Calu3 (cell line): ENCODE measurements around the gene LAMP1. TPM values are rescaled to one million over a fixed set of nuclear protein-coding genes. Genes with fewer than 3 reads are reported as not detected.
"Not testable (repeated sequence)": the region's sequence is repeated elsewhere in the genome, so short reads cannot be mapped to it uniquely, and the experiment has no call there.

Experiments
- BruUV-seq: library from RNA; stranded (reverse); fragments of 400-500 nt; replicated peaks from 2 replicates; lab custom pipeline; 2021; lab: Mats Ljungman, UMichigan
- CTCF ChIA-PET: fragments of 300-600 bp; sonication (Branson Sonifier 250); formaldehyde crosslinking; loops from one replicate; lab custom pipeline; 2022; ENCODE audit warnings: antibody characterized with exemption; lab: Charles Lee
- DNase-seq: peaks from one replicate; pipeline ENCODE4 v3.0.0; 2022
- H3K27ac Mint-ChIP-seq: one replicate; pipeline ENCODE4 v1.8.0; 2022; ENCODE audit warnings: mixed read lengths; ENCODE audit not compliant: unreplicated experiment
- H3K27me3 Mint-ChIP-seq: one replicate; pipeline ENCODE4 v1.8.0; 2022; ENCODE audit warnings: mixed read lengths; ENCODE audit not compliant: unreplicated experiment
- H3K36me3 Mint-ChIP-seq: one replicate; pipeline ENCODE4 v1.8.0; 2022; ENCODE audit warnings: mild to moderate bottlenecking, moderate library complexity, mixed read lengths; ENCODE audit not compliant: insufficient read depth, unreplicated experiment
- H3K4me1 Mint-ChIP-seq: one replicate; pipeline ENCODE4 v1.8.0; 2022; ENCODE audit warnings: mild to moderate bottlenecking, low read depth, mixed read lengths; ENCODE audit not compliant: unreplicated experiment
- H3K4me3 Mint-ChIP-seq: one replicate; pipeline ENCODE4 v1.8.0; 2022; ENCODE audit warnings: mild to moderate bottlenecking, low read depth, moderate library complexity, mixed read lengths; ENCODE audit not compliant: unreplicated experiment
- H3K9me3 Mint-ChIP-seq: one replicate; pipeline ENCODE4 v1.8.0; 2022; ENCODE audit warnings: low read depth, mixed read lengths; ENCODE audit not compliant: unreplicated experiment
- CTCF ChIP-seq: fragments of 200-600 bp; IDR thresholded peaks from one replicate; pipeline ENCODE4 v1.8.0; 2022; ENCODE audit warnings: antibody characterized with exemption; ENCODE audit not compliant: unreplicated experiment
- intact Hi-C: fragments of 100-400 bp; cut with micrococcal nuclease; formaldehyde crosslinking; loops from one replicate; pipeline ENCODE4 v1.10.0; 2022; ENCODE audit not compliant: unreplicated experiment
- microRNA-seq: library from miRNA; unstranded; fragments of <30 nt; microRNA quantifications from one replicate; pipeline ENCODE4 v1.2.0, GENCODE V29; 2022
- total RNA-seq: library from RNA; stranded (reverse); gene quantifications from 2 replicates; pipeline ENCODE4 v1.2.3, GENCODE V29; 2022

LAMP1 gene
- total RNA-seq, 1 experiment from 2014 or later: 70.7 TPM

- no peak for TF ChIP-seq CTCF
- intact Hi-C loops: no loop called here
- Mint-ChIP-seq H3K27ac (no peak overlapping the region), H3K4me3 (no peak overlapping the region), H3K4me1 (no peaks in the 10 kb centered on the region), H3K27me3 (no peaks in the 10 kb centered on the region), H3K36me3 (no peaks in the 10 kb centered on the region), H3K9me3 (no peaks in the 10 kb centered on the region)
- BruUV-seq: no TSS peak
- CTCF ChIA-PET: no interaction called here
- no peak for DNase-seq
Measured at GRCh38 chr13:113369189-113369588, 72.2 kb downstream of the LAMP1 start.

GRCh38 chr13:113369881-113370280 is 72.8 kb downstream of the LAMP1 start:
- Mint-ChIP-seq H3K4me3 (no peak overlapping the region), H3K36me3 (no peaks in the 10 kb centered on the region), H3K27me3 (peaks cover 7% of the 10 kb centered on the region), H3K4me1 (no peaks in the 10 kb centered on the region), H3K27ac (no peak overlapping the region), H3K9me3 (no peaks in the 10 kb centered on the region)
- BruUV-seq: no TSS peak
- TF ChIP-seq CTCF: no peak
- DNase-seq: no peak
- CTCF ChIA-PET: no interaction called here
- intact Hi-C loops: no loop called here

- DNase-seq: no peak
- no peak overlapping the region for H3K27ac Mint-ChIP-seq
- no TSS peak for BruUV-seq
- no peak overlapping the region for H3K4me3 Mint-ChIP-seq
- H3K27me3 Mint-ChIP-seq: peaks cover 9% of the 10 kb centered on the region
- no peak for TF ChIP-seq CTCF
- H3K36me3 Mint-ChIP-seq: no peaks in the 10 kb centered on the region
- H3K4me1 Mint-ChIP-seq: no peaks in the 10 kb centered on the region
- CTCF ChIA-PET: no interaction called here
- intact Hi-C loops: no loop called here
- no peaks in the 10 kb centered on the region for H3K9me3 Mint-ChIP-seq
Measured at GRCh38 chr13:113371061-113371460, 74.0 kb downstream of the LAMP1 start.

- DNase-seq, H3K27ac Mint-ChIP-seq, H3K9me3 Mint-ChIP-seq, H3K36me3 Mint-ChIP-seq, CTCF ChIA-PET, BruUV-seq, H3K4me1 Mint-ChIP-seq, H3K4me3 Mint-ChIP-seq, intact Hi-C loops: not testable (repeated sequence)
- peaks cover 15% of the 10 kb centered on the region for H3K27me3 Mint-ChIP-seq
Measured at GRCh38 chr13:113371701-113372100, 74.7 kb downstream of the LAMP1 start.

Small RNA genes within 50 kb of the gene (microRNA-seq; reads per million reads assigned to microRNA genes)
- gene MIR8075: not detected

Other genes starting within 250 kb of the LAMP1 start
- gene F7, start 191.4 kb upstream of the LAMP1 start, total RNA-seq: not detected in 2 replicates
- not detected in 2 replicates for gene F10, start 174.4 kb upstream of the LAMP1 start, total RNA-seq
- not detected in 2 replicates for gene PROZ, start 138.6 kb upstream of the LAMP1 start, total RNA-seq
- gene PCID2, start 88.6 kb upstream of the LAMP1 start, total RNA-seq: 21.1 and 21.2 TPM in 2 replicates
- gene CUL4A, start 87.6 kb upstream of the LAMP1 start, total RNA-seq: 27.3 and 32.1 TPM in 2 replicates
- 1.9 and 5.7 TPM in 2 replicates for gene GRTP1, start 66.9 kb downstream of the LAMP1 start, total RNA-seq
- 2.0 and 2.8 TPM in 2 replicates for gene ADPRHL1, start 156.2 kb downstream of the LAMP1 start, total RNA-seq
- gene DCUN1D2, start 193.5 kb downstream of the LAMP1 start, total RNA-seq: 7.9 and 9.3 TPM in 2 replicates